ENCODE measurements around the gene CMSS1.

CMSS1 gene

DNA sequence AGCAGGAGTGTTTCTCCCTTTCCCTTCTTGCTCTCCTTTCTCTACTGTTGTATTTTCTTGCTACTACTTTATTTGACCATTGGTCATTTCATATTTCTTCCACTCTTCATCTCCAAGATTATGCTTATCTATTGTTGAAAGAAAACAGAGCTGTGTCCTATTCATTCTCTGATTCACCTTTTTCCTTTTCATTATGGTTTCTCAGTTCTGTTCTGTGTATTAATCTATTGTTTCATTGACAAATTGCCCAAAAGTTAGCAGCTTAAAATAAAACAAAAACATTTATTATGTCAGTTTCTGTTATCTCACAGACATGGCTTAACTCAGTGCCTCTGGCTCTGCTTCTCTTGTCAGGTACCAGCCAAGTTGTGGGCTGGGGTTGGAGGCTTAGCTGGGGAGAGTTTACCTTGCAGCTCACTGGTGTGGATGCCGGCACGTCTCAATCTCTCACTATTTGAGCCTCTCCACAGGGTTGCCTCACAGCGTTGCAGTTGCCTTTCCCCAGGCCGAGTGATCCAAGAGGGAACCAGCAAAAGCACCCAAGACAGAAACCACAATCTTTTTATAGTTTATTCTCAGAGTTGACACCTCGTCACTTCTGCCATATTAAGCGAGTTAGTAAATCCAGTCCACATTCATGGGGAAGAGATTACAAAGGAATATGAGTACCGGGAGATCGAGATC, 333.5 kb downstream of the CMSS1 start:
- Mint-ChIP-seq H3K9me3 (peaks cover 16% of the 10 kb centered on the region), H3K27ac (no peak overlapping the region), H3K27me3 (ENCODE audit: low read depth) (no peaks in the 10 kb centered on the region), H3K4me1 (ENCODE audit: low read depth) (peaks cover 16% of the 10 kb centered on the region), H3K4me3 (no peak overlapping the region), H3K36me3 (ENCODE audit: low read depth) (peaks cover 30% of the 10 kb centered on the region)

DNA sequence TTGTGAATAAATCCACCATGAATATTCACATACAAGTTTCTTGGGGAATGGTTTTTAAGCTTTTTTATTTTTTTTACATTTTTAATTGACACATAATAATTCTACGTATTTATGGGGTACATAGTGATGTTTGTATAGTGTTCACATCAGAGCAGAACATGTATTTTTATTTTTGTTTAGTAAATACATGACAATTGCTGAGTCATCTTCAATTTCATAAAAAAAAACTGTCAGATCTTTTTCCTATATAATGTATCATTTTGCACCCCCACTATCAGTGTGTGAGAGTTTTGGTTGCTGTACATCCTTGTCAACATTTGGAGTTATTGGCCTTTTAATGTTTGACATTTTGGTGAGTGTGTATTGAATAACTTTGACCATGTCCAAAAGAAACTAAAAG, 336.5 kb downstream of the CMSS1 start:
- Mint-ChIP-seq H3K9me3 (peaks cover 25% of the 10 kb centered on the region), H3K27me3 (ENCODE audit: low read depth) (no peaks in the 10 kb centered on the region), H3K4me1 (ENCODE audit: low read depth) (peaks cover 9% of the 10 kb centered on the region), H3K36me3 (ENCODE audit: low read depth) (peaks cover 34% of the 10 kb centered on the region), H3K4me3 (no peak overlapping the region), H3K27ac (no peak overlapping the region)

DNA sequence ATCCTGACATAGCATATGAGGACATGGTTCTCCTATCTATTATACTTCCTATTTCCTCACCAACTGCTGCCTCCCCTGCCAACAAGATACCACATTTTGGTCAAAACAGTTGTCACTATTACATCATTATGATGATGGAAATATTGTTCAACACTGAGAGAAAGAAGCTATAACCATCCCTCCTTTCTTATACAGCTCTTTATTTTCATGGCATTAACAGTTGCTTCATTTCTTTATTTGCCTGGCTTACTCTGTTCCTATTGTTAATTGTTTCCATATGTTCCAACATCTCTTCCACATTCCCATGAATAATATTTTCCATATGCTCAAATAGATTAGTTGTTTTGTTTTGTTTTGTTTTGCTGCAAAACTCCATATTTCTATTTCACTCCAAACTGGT, 337.5 kb downstream of the CMSS1 start:
- H3K36me3 Mint-ChIP-seq (ENCODE audit: low read depth) = peaks cover 27% of the 10 kb centered on the region
- no peak overlapping the region for H3K4me3 Mint-ChIP-seq
- peaks cover 25% of the 10 kb centered on the region for H3K9me3 Mint-ChIP-seq
- H3K27me3 Mint-ChIP-seq (ENCODE audit: low read depth) = no peaks in the 10 kb centered on the region
- H3K4me1 Mint-ChIP-seq (ENCODE audit: low read depth) = peaks cover 4% of the 10 kb centered on the region
- no peak overlapping the region for H3K27ac Mint-ChIP-seq

DNA sequence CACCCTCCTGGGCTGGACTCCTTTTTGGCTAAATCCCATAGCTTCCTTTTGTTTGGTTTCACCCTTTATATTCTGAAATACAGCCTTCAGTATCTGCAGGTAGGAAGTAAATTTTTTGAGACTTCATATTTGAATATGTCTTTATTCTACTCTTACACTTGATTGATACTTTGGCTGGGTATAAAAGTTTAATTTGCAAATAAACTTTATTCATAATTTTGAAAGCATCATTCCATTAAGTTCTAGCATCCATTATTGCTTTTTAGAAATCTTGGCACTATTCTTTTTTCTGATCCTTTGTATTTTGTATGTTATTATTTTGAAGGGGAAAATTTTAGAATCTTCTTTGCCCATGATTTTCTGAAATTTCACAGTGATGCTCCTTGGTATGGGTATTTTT, 337.9 kb downstream of the CMSS1 start:
- H3K27me3 Mint-ChIP-seq (ENCODE audit: low read depth) = no peaks in the 10 kb centered on the region
- peaks cover 25% of the 10 kb centered on the region for H3K9me3 Mint-ChIP-seq
- H3K4me3 Mint-ChIP-seq = no peak overlapping the region
- peaks cover 27% of the 10 kb centered on the region for H3K36me3 Mint-ChIP-seq (ENCODE audit: low read depth)
- no peak overlapping the region for H3K27ac Mint-ChIP-seq
- H3K4me1 Mint-ChIP-seq (ENCODE audit: low read depth) = peaks cover 4% of the 10 kb centered on the region

DNA sequence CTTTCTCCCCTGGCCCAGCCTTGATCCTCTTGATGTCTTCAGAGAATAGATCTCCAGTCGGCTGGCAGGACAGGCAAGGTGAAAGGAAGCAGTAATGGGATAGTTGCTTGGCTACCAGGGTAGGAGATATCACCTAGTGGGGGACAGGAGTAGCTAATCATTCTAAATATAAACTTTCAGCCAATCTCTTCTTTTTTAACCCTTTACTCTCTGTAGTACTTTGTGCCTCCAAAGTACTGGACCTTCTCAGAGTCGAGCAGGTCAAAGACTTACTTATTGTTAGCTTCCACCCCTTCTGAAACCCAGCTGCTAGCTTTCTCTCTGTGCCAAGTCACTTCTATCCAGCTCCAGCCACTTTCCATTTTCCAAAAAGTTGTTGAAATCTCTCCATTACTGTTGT, 340.0 kb downstream of the CMSS1 start:
- Mint-ChIP-seq H3K4me1 (ENCODE audit: low read depth) (peaks cover 4% of the 10 kb centered on the region), H3K27ac (no peak overlapping the region), H3K9me3 (peaks cover 25% of the 10 kb centered on the region), H3K36me3 (ENCODE audit: low read depth) (peaks cover 20% of the 10 kb centered on the region), H3K27me3 (ENCODE audit: low read depth) (no peaks in the 10 kb centered on the region), H3K4me3 (no peak overlapping the region)

DNA sequence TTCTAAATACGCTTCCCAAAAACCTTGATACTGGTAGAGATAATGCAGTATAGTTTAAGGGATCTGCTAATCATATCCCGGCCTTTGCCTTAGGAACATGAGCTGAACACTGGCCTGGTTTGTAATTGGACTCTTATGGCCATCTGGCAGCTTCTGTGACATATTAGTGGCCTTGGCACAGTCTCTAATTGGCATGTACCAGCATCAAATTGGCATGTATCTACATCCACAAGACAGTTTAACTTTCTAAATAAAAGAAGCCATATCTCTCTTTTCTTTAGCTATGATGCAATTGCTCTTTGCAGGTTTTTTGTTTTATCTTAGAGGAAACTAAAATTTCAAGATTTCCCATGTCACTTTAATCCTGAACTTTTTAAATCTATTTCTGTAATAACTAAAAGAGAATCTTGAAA, 341.3 kb downstream of the CMSS1 start:
- Mint-ChIP-seq H3K4me3 (no peak overlapping the region), H3K36me3 (ENCODE audit: low read depth) (peaks cover 19% of the 10 kb centered on the region), H3K9me3 (peaks cover 20% of the 10 kb centered on the region), H3K4me1 (ENCODE audit: low read depth) (peaks cover 4% of the 10 kb centered on the region), H3K27me3 (ENCODE audit: low read depth) (no peaks in the 10 kb centered on the region), H3K27ac (no peak overlapping the region)

DNA sequence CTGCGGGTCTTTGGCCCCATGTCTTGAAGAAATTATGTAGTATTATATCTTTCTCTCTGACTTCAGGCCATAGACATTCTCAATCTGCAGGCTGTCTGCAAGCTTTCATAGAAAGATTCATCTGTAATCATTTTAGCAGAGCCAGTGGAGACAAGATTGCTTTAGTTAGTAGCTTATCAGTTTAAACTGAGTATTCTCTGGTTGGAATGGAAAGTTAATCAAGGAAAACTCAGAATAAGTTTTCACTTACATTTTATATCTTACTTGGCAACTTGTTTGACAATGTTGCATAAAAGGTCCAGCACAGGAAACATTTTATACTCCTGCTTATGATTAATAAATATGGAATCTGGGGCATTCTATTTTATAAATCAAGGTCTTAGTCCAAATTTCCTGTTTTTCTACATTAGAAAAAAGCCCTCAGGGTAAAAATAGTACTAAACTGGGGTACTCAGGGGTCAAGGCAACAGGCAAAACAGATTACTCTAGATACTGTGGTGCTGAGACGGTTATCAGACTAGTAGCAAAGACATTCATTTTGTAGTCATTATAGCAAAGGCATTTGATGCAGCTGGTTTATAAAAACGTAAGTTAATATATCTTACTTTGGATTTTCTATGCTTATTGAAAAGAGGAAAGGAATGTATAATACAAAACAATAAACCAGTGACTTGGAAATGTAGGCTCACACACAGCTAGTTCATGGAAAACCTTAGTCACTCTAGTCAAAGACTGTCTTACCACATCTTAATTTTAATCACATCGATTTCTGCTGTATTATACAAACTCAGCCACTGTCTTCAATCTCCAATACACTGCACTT, 341.9 kb downstream of the CMSS1 start:
- H3K9me3 Mint-ChIP-seq = peaks cover 20% of the 10 kb centered on the region
- H3K4me1 Mint-ChIP-seq (ENCODE audit: low read depth) = peaks cover 4% of the 10 kb centered on the region
- no peak overlapping the region for H3K4me3 Mint-ChIP-seq
- H3K27me3 Mint-ChIP-seq (ENCODE audit: low read depth) = no peaks in the 10 kb centered on the region
- no peak overlapping the region for H3K27ac Mint-ChIP-seq
- peaks cover 19% of the 10 kb centered on the region for H3K36me3 Mint-ChIP-seq (ENCODE audit: low read depth)

DNA sequence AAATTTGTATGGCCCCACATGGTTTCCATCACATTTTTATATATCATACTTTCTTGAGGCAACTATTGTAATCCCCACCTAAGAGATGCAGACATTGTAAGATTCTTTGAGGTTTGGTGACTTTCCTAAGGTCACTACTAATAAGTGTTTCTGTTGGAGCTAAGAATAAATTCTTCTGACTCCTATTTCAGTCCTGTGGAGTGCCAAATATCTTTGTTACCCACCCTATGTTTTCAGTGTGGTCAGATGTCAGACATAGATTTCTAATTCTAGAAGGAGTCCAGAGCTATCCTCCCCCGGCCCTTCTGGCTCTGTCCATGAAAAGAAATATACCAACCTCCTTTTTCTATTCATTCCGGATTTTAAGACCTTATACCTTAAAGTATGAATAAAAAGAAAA, 342.9 kb downstream of the CMSS1 start:
- Mint-ChIP-seq H3K9me3 (peaks cover 13% of the 10 kb centered on the region), H3K27me3 (ENCODE audit: low read depth) (no peaks in the 10 kb centered on the region), H3K36me3 (ENCODE audit: low read depth) (peaks cover 13% of the 10 kb centered on the region), H3K27ac (no peak overlapping the region), H3K4me1 (ENCODE audit: low read depth) (peaks cover 2% of the 10 kb centered on the region), H3K4me3 (no peak overlapping the region)

DNA sequence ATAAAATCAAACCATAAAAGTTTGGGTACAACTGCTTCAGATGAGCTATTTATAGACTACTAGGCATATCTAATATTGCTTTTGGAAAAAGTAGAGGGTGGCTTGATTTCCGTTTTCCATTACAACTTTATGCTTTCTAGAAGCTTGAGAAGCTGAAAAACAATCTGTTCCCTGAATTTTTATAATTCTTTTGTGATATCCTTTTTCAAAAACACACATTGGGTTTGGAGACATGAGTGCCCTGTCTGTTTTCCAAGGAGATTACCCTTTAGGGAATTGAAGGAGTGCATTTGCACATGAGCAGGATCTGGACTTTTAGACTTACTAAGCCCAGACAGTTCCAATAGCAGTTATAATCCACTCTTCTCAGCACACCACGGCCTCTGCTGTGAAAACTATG, 346.1 kb downstream of the CMSS1 start:
- Mint-ChIP-seq H3K27me3 (ENCODE audit: low read depth) (no peaks in the 10 kb centered on the region), H3K4me3 (no peak overlapping the region), H3K4me1 (ENCODE audit: low read depth) (peaks cover 2% of the 10 kb centered on the region), H3K36me3 (ENCODE audit: low read depth) (no peaks in the 10 kb centered on the region), H3K27ac (no peak overlapping the region), H3K9me3 (no peaks in the 10 kb centered on the region)

DNA sequence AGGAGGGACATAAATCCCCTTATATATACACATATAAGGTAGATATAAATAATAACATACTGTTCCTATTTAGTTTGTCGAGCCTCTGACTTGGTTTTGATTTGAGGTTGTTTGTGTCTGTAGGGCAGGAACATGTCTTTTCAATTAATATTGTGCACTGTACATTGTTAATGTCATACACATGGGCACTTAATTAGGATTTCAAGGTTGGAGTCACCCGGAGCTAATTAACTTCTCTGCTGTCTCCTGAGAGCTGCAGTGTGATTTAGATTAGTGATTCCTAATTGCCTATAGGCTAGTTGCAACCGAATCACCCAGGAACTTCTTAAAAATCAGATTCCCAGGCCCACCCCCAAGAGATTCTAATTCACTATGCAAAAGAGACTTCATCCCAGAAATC, 347.1 kb downstream of the CMSS1 start:
- H3K4me1 Mint-ChIP-seq (ENCODE audit: low read depth) = peaks cover 2% of the 10 kb centered on the region
- no peaks in the 10 kb centered on the region for H3K27me3 Mint-ChIP-seq (ENCODE audit: low read depth)
- H3K4me3 Mint-ChIP-seq = no peak overlapping the region
- H3K27ac Mint-ChIP-seq = no peak overlapping the region
- H3K36me3 Mint-ChIP-seq (ENCODE audit: low read depth) = no peaks in the 10 kb centered on the region
- no peaks in the 10 kb centered on the region for H3K9me3 Mint-ChIP-seq

DNA sequence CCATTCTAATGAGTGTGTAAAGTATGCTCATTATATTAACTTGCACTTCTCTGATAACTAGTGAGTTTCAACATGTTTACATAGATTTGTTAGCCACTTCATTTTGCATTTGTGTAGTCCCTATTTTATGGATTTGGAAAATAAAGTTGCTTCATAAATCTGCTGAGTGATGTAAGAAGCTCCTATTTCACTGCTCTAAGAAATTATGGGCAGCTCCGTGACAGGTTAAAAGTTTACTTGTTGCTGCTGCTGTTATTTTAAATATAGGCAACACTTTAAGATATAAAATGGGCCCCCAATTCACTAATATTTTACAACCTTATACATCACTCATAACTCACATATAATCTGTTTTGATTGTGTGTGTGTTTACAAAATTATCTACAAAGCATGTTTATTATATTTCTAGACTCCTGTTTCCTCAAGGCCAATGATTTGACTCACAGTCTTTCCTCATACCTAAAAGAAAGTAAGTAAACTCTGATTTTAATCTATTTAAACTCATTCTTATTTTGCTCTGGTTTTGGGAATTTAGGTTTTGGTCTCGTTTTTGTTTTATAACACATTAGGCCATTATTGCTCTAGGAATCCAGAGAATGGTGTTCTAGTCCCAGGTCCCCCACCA, 348.4 kb downstream of the CMSS1 start:
- Mint-ChIP-seq H3K36me3 (ENCODE audit: low read depth) (no peaks in the 10 kb centered on the region), H3K27me3 (ENCODE audit: low read depth) (no peaks in the 10 kb centered on the region), H3K4me1 (ENCODE audit: low read depth) (no peaks in the 10 kb centered on the region), H3K27ac (no peak overlapping the region), H3K9me3 (no peaks in the 10 kb centered on the region), H3K4me3 (no peak overlapping the region)

DNA sequence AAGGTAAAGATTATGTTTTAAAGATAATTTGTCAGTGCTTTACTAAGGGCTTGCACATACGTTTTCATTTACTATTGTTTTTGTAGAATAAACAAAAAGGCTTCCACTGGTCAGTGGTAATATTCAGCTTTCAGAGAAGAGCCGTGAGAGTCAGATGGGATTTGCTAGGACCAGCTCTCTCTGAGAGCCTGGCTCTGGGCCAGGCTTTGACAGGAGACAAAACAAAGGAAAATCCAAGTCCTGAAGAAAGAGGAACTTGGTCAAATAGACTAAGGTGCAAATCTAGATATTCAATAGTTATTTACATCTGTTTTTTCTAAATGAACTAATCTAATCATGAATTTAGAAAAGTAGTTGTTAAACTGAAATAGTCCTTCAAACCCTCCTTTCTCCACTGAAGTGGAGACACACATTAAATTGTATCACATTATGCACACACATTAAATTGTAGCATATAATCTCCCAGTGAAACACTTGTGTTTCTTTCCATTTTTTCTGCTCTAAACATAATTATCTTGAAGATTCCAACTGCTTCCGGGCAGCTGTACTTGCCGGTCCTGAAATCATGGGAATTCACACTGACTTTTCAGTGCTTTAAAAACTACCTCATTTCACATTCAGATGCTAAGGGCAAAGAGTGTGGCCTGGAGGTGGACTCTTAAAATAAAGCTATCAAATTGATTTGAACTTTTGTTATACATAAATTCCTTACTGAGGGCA, 351.7 kb downstream of the CMSS1 start:
- no peaks in the 10 kb centered on the region for H3K9me3 Mint-ChIP-seq
- H3K4me1 Mint-ChIP-seq (ENCODE audit: low read depth) = no peaks in the 10 kb centered on the region
- H3K4me3 Mint-ChIP-seq = no peak overlapping the region
- H3K27ac Mint-ChIP-seq = no peak overlapping the region
- no peaks in the 10 kb centered on the region for H3K27me3 Mint-ChIP-seq (ENCODE audit: low read depth)
- peaks cover 6% of the 10 kb centered on the region for H3K36me3 Mint-ChIP-seq (ENCODE audit: low read depth)

DNA sequence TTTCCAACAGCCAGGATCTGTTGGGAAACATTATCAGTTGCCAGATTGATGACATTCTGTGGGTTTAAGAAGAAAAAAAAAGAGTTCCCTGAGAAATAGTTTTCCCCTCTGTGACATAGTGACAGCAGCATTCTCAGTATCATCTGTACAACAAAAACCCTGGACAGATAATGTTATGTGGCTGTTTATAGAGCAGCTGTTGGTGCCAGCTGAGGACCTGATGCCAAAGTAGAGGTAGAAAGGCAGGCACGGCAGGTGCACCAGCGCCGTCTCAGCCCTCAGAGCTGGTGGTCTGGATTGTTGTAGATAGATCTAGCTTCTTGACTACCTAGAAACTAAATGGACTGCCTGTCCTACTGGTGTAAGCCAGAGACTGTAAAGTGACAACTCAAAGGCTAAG, 352.8 kb downstream of the CMSS1 start:
- Mint-ChIP-seq H3K4me1 (ENCODE audit: low read depth) (no peaks in the 10 kb centered on the region), H3K27ac (no peak overlapping the region), H3K4me3 (no peak overlapping the region), H3K27me3 (ENCODE audit: low read depth) (no peaks in the 10 kb centered on the region), H3K9me3 (no peaks in the 10 kb centered on the region), H3K36me3 (ENCODE audit: low read depth) (peaks cover 6% of the 10 kb centered on the region)

DNA sequence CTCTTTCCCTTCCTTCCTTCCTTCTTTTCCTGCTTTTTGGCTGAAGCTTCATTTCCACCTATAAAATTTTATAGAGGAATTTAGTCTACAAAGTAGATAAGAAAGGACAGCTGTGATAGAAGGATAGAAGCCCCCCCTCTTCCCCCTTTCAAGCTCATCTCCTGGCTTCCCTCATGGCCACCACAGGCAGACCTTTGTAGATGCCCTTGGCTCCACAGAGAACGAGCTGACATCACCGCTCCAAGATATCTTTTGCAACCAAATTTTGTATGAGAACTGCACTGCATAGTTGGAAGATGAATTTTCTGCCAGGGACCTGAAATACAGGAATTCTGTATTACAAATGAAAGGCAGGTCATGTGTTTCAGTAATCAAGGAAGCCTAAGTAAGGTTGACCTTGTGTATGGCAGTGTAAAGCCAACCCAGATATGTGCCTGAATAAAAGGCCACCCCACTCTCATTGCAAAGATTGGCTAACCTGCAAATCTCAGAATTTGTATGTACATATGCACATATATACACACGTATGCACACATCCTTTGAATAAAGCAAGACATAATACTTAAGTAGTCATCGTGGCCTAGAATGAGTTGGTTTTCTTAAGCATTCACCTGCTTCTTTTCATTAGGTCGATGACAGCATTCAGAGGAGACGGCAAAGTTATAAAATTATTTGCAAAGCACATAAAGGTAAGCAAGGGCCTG, 353.7 kb downstream of the CMSS1 start:
- Mint-ChIP-seq H3K27ac (no peak overlapping the region), H3K36me3 (ENCODE audit: low read depth) (peaks cover 10% of the 10 kb centered on the region), H3K9me3 (no peaks in the 10 kb centered on the region), H3K27me3 (ENCODE audit: low read depth) (no peaks in the 10 kb centered on the region), H3K4me3 (no peak overlapping the region), H3K4me1 (ENCODE audit: low read depth) (no peaks in the 10 kb centered on the region)

Data from T-helper 1 cell treated with Interleukin-12 subunit alpha and Interleukin-12 subunit beta and Interleukin-4 antibody, amounts not matched to agents 30 μg/mL and 1 μg/mL, for 36 hours (primary cell).